SU-DHL-6 (cell line): ENCODE measurements around the gene NUDT14.

Source experiments
- H2AFZ ChIP-seq: fragments of 200-600 bp; sonication (generic); 2 replicates; pipeline ENCODE4 v1.6.1; 2014; ENCODE audit warnings: low read depth, mild to moderate bottlenecking, moderate library complexity, mixed read lengths, antibody characterized with exemption, low read length; ENCODE audit not compliant: severe bottlenecking
- H3F3A ChIP-seq: fragments of 200-600 bp; shearing (Covaris generic); 2 replicates; pipeline ENCODE4 v1.6.0; 2016; ENCODE audit warnings: antibody characterized with exemption, mild to moderate bottlenecking; ENCODE audit not compliant: insufficient read depth
- H3K27ac ChIP-seq: fragments of 200-600 bp; sonication (generic); 2 replicates; pipeline ENCODE4 v1.5.1; 2016; ENCODE audit warnings: low read depth, mild to moderate bottlenecking, low read length, moderate library complexity, mixed read lengths
- H3K27me3 ChIP-seq: fragments of 200-600 bp; sonication (generic), shearing (Covaris generic); 2 replicates; pipeline ENCODE4 v1.6.0; 2014; ENCODE audit warnings: mild to moderate bottlenecking, low read length
- H3K36me3 ChIP-seq: fragments of 200-600 bp; sonication (generic); 2 replicates; pipeline ENCODE4 v1.6.1; 2014; ENCODE audit warnings: mild to moderate bottlenecking, low read length, mixed read lengths
- H3K4me2 ChIP-seq: fragments of 300-600, 200-600 bp; shearing (Covaris generic), sonication (generic); 2 replicates; pipeline ENCODE4 v1.6.0; 2014; ENCODE audit warnings: low read length, low read depth, mild to moderate bottlenecking; ENCODE audit not compliant: poor library complexity, severe bottlenecking
- H3K4me3 ChIP-seq: fragments of 200-600 bp; sonication (generic); 2 replicates; pipeline ENCODE4 v1.5.1; 2014; ENCODE audit warnings: antibody characterized with exemption, low read length, mild to moderate bottlenecking, mixed read lengths; ENCODE audit not compliant: insufficient read depth, poor library complexity, severe bottlenecking
- H3K79me2 ChIP-seq: fragments of 200-600 bp; sonication (generic); 2 replicates; pipeline ENCODE4 v1.6.1; 2014; ENCODE audit warnings: mild to moderate bottlenecking, low read length, moderate library complexity; ENCODE audit not compliant: insufficient read depth
- H3K9ac ChIP-seq: fragments of 200-600 bp; sonication (generic); 2 replicates; pipeline ENCODE4 v1.7.0; 2014; ENCODE audit warnings: mild to moderate bottlenecking, low read length
- H3K9me2 ChIP-seq: fragments of 200-600 bp; sonication (generic); replicated peaks from 2 replicates; pipeline ENCODE4 v1.6.1; 2014; ENCODE audit warnings: low read length; ENCODE audit not compliant: insufficient read depth
- H3K9me3 ChIP-seq: fragments of 200-600 bp; sonication (generic); 2 replicates; pipeline ENCODE4 v1.6.1; 2014; ENCODE audit warnings: low read length, mixed read lengths; ENCODE audit not compliant: insufficient read depth
- H4K20me1 ChIP-seq: fragments of 200-600 bp; sonication (generic); 2 replicates; pipeline ENCODE4 v1.6.1; 2014; ENCODE audit warnings: low read depth, mild to moderate bottlenecking, antibody characterized with exemption, low read length, moderate library complexity, mixed read lengths
- EZH2phosphoT487 ChIP-seq: fragments of 200-600 bp; sonication (generic), shearing (Covaris generic); conservative IDR thresholded peaks from 2 replicates; pipeline ENCODE4 v1.6.1; 2018; ENCODE audit warnings: mild to moderate bottlenecking, antibody characterized with exemption, low read length, moderate library complexity, mixed read lengths
- TF ChIP-seq, protein P1 (sequence below): fragments of 200-600 bp; sonication (generic); IDR thresholded peaks from one replicate; pipeline ENCODE4 v1.5.1; 2017; ENCODE audit warnings: antibody characterized with exemption, mild to moderate bottlenecking, low read length, moderate library complexity; ENCODE audit not compliant: insufficient read depth, poor library complexity, severe bottlenecking

The NUDT14 gene

GRCh38 chr14:105144026-105144665 is 37.0 kb downstream of the NUDT14 start:
- Histone ChIP-seq H3F3A (no peaks in the 10 kb centered on the region), H3K9me2 (no peaks in the 10 kb centered on the region), H4K20me1 (no peaks in the 10 kb centered on the region), H3K36me3 (no peaks in the 10 kb centered on the region), H3K9ac (no peak overlapping the region), H3K4me3 (no peak overlapping the region), H3K27me3 (no peaks in the 10 kb centered on the region), H3K9me3 (peaks cover 9% of the 10 kb centered on the region; the same call in 1 of the 2 replicates), H2AFZ (no peak overlapping the region), H3K4me2 (no peak overlapping the region), H3K27ac (no peak overlapping the region), H3K79me2 (no peaks in the 10 kb centered on the region)
- no peak for TF ChIP-seq EZH2phosphoT487
- TF ChIP-seq, protein P1, sequence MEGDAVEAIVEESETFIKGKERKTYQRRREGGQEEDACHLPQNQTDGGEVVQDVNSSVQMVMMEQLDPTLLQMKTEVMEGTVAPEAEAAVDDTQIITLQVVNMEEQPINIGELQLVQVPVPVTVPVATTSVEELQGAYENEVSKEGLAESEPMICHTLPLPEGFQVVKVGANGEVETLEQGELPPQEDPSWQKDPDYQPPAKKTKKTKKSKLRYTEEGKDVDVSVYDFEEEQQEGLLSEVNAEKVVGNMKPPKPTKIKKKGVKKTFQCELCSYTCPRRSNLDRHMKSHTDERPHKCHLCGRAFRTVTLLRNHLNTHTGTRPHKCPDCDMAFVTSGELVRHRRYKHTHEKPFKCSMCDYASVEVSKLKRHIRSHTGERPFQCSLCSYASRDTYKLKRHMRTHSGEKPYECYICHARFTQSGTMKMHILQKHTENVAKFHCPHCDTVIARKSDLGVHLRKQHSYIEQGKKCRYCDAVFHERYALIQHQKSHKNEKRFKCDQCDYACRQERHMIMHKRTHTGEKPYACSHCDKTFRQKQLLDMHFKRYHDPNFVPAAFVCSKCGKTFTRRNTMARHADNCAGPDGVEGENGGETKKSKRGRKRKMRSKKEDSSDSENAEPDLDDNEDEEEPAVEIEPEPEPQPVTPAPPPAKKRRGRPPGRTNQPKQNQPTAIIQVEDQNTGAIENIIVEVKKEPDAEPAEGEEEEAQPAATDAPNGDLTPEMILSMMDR, result no peak

- H3K79me2 ChIP-seq, result no peaks in the 10 kb centered on the region
- H3K9ac ChIP-seq, result no peak overlapping the region
- H4K20me1 ChIP-seq, result no peaks in the 10 kb centered on the region
- H3F3A ChIP-seq, result no peaks in the 10 kb centered on the region
- no peaks in the 10 kb centered on the region for H3K27me3 ChIP-seq
- no peaks in the 10 kb centered on the region for H3K36me3 ChIP-seq
- H3K9me2 ChIP-seq, result no peaks in the 10 kb centered on the region
- no peak overlapping the region for H2AFZ ChIP-seq
- H3K4me3 ChIP-seq, result no peak overlapping the region
- no peak for TF ChIP-seq EZH2phosphoT487
- TF ChIP-seq, protein P1, result no peak
- H3K4me2 ChIP-seq, result no peak overlapping the region
- peaks cover 9% of the 10 kb centered on the region; the same call in 1 of the 2 replicates for H3K9me3 ChIP-seq
- H3K27ac ChIP-seq, result no peak overlapping the region
These were observed 37.6 kb downstream of the NUDT14 start for GRCh38 chr14:105143451-105144025.

DNA sequence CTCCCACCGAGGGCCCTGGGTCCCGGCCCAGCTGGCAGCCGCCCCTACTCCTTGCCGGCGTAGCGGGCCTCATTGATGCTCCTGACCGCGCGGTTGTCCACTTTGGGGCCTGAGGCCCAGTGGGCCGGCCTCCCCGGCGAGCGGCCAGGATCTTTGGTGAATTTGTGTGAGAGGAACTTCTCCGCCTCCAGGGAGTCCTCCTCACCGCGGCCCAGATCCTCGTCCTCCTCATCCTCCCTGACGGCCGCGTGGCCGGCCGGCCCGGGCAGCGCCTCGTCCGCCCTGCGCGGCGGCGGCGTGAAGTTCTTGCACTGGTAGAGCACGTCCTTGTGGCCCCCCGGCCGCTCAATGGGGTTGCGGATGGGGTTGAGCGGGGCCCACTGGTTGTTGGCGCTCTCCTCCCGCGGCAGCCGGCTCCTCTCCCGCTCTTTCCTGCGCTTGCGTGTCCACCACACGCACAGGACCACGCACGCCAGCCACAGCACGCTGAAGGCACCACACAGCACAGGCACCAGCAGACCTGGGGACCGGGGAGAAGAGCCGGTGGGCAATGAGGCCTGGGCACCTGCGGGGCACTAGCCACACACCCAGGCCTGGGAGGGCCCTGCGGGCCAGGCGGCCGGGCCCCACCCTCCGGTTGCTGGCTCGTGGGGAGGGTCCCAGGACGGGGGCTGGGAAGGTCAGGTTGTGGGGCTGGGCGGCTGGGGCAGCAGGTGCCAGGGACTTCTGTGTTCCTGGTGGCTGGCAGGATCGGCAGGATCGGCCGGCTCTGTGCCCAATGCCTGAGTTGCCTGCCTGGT is 38.3 kb downstream of the NUDT14 start:
- no peaks in the 10 kb centered on the region for H3K36me3 ChIP-seq

More for the DNA sequence above, 38.3 kb downstream of the NUDT14 start:
- Histone ChIP-seq H2AFZ (no peak overlapping the region), H3K4me2 (no peak overlapping the region), H4K20me1 (no peaks in the 10 kb centered on the region), H3K9me2 (no peaks in the 10 kb centered on the region), H3K79me2 (no peaks in the 10 kb centered on the region), H3K27me3 (no peaks in the 10 kb centered on the region), H3F3A (no peaks in the 10 kb centered on the region), H3K4me3 (no peak overlapping the region), H3K27ac (no peak overlapping the region), H3K9ac (no peak overlapping the region), H3K9me3 (peaks cover 9% of the 10 kb centered on the region; the same call in 1 of the 2 replicates)
- TF ChIP-seq EZH2phosphoT487, result no peak
- TF ChIP-seq, protein P1, result no peak
